Femur (tissue), 1 donor: Measurements from ENCODE around the gene MSI2.

Source experiments
- DNase-seq: peaks from one replicate; pipeline ENCODE4 v3.0.0-alpha.2; 2017

MSI2 gene

GRCh38 chr17:57247261-57247660 is 9.1 kb upstream of the MSI2 start:
- DNase-seq = no peak

DNA sequence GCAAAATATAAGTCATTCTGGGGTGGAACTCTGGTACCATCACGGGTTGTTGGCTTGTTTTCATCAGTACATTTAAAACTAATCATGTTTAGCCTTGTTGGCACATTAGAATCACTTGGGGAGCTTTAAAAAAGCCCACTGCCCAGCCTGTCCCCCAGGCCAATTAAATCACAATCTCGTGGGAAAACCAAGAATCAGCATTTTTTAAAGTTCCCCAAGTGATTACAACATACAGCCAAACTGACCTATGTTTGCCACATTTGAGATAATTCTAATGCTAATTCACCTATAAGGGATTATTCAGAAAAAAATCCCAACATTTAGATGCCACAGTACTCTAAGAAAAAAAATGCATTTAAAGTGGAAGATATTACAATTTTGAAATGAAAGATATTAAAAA is 8.4 kb upstream of the MSI2 start:
- no peak for DNase-seq

DNA sequence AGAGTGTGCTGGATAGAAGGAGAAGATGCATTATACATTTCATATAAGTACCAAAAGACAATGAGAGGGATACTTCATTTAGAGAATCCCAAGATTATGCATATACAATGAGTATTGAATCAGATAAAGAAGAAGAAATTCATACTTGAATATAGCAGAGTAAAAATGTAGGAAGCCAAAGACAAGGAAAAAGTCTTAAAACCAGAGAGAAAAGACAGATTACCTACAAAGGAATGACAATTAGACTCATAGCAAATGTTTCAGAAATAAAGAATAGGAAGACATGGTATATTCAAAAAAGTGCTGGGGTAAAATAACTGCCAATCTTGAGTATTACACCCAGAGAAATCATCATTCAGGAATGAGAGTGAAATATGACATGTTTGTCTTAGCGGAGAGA is 6.8 kb upstream of the MSI2 start:
- DNase-seq = no peak

- no peak for DNase-seq
Observed at GRCh38 chr17:57251211-57251787, 5.0 kb upstream of the MSI2 start.

- no peak for DNase-seq
Observed at GRCh38 chr17:57253362-57254065, 2.8 kb upstream of the MSI2 start.

DNA sequence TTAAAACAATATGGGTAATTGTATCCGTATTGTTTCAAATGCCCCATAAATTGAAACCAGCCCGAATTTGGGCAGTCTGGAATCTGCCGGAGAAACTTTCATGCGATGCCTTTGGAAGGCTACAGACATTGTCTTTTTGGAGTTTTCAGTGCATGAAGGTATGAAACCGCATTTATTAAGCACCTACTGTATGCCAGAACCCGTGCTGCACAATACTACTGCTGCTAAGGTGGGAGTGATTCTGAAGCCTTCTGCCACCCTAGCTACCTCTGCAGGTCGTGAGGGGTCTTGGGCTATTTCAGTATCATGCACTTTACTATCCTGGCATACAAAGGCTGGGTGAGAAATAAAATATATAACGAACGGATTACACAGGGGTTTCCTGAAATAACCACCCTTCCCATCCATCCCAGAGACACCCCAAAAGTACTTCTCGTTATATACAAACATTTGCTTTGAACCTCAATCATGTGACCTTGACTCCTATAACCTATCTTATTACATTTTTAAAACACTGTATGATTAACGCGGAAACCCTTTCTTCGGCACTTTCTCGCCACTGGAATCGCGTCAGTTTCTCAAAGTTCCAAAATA is 1.0 kb upstream of the MSI2 start:
- no peak for DNase-seq

DNA sequence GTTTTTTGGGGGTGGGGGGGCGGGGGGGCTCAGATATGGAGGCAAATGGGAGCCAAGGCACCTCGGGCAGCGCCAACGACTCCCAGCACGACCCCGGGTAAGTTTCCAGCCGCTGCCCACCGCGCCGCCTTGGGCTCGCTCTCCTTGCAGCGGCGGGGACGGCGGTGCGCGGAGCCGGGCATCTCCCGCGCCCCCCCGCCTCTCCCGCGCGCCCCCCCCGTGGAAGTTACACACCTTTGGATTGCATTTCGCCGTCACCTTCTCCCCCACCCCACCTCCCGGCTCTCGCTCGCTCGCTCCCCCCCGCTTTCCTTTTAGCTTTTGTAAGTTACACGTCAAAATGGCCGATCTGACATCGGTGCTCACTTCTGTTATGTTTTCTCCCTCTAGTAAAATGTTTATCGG is 387 bp downstream of the MSI2 start:
- DNase-seq = no peak

DNA sequence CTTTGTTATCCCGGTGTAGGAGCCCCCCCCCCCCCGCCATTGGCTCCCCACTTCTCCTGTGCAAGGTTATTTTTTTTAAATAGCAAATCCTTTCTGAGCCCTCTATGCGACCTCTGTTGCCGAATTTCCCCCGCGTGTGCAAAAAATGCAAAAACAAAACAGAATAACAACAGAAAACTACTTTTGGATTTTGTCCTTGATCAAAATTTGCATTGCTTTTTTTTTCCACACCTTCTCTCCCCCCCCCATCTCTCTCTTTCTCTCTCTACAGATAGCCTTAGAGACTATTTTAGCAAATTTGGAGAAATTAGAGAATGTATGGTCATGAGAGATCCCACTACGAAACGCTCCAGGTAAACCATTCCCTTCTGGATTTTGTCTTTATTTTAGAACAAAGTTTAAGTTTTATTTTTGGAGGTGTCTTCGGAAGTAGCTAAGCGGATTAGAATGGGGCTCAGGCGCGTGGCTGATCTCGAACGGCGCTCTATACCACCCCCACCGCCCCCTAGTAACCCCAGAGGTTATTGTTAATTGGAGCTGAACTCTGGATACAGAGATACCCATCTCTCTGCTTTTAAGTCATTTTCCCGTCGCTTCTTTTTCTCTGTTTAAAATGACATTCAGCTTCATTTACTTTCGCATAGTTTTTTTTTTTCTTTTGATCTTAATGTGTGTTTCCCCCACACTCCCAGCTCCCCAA is 1.0 kb downstream of the MSI2 start:
- no peak for DNase-seq

GRCh38 chr17:57257895-57258851 is 1.9 kb downstream of the MSI2 start:
- DNase-seq = no peak

DNA sequence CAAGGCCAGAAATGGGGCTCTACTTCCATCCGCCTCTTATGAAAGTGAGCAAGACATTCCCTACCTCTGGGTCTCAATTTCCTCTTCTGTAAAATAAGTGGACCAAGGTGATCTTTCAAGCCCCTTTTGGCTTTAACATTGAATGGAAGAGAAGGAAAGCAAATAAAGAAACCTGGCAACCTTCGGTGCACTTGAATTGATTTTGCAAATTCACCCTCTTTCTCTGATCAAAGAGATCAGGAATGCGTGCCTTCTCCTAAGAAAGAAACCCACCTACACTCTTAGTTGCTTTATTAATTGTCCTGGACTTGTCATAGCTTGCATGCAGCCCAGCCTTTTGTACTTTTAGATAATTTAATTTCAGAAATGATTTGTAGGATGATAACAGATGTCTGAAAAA is 3.0 kb downstream of the MSI2 start:
- DNase-seq = no peak

GRCh38 chr17:57259817-57260216 is 3.5 kb downstream of the MSI2 start:
- no peak for DNase-seq

GRCh38 chr17:57260325-57261083 is 4.2 kb downstream of the MSI2 start:
- DNase-seq = no peak

DNA sequence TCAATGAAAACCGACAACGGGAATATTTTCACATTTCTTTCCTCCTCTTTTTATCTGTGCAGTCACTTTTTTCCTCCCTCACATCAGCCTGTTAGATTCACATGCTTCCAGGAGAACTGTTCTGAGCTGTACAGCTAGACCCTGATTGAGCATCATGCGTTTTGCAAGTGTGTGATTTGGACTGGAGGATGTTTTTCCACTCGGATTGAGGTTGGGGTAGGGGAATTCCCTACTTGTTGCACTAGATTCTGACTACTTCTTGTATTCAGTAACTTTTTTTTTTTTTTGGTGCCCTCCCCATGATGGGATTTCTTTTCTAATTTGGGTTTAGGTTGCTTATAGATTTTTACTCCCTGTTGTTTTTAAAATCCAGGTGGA is 4.8 kb downstream of the MSI2 start:
- no peak for DNase-seq

DNA sequence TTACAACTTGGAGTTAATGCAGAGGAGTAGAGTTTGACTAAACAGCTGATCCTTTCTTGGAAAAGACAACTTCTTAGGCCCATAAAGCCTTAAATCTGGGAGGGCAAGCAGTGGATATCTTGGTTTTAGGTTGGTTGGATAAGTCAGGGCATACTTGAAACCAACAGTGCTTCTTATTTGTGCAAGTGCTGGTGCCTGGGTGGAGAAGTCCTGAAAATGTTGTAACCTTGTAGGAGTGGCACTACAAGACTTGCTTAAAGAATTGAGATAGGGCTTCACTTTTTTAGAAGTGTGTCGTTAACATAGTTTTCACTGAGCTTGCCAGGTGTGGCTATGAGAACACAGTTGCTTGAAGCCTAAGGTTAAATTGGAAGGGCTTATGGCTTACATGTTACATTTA is 6.2 kb downstream of the MSI2 start:
- no peak for DNase-seq

DNA sequence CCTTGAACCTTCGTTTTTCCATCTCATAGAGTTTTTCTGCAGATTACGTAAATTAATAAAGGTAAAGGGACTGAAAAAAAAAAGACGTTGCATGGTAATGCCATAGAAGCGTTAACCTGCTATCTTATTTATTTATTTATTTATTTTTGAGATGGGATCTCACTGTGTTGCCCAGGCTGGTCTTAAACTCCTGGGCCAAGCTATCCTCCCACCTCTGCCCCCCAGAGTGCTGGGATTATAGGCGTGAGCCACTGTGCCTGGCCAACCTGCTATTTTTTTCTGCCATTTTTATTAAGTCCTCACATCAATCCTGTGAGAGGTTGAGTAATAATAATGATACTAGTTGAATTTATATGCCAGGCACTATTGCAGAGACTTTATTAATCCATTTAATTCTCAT is 7.9 kb downstream of the MSI2 start:
- no peak for DNase-seq

DNA sequence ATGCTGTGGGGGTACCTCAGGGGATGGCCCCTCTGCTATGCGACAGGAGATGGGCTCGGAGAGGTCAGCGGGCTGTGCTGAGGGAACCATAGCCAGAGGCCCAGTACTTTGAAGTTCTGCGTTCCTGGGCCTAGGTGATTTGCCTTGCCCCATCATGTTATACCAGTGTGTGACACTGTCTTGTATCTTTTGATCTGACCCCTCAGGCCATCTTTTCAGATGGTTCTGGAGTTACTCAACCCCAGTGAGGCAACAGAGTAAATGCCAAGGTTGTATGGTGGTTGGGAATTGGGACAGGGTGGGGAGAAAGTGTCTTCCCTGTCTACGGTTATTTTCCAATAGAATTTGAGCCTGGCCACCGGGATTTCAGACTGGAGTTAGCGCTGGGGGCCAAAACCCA is 8.5 kb downstream of the MSI2 start:
- no peak for DNase-seq

DNA sequence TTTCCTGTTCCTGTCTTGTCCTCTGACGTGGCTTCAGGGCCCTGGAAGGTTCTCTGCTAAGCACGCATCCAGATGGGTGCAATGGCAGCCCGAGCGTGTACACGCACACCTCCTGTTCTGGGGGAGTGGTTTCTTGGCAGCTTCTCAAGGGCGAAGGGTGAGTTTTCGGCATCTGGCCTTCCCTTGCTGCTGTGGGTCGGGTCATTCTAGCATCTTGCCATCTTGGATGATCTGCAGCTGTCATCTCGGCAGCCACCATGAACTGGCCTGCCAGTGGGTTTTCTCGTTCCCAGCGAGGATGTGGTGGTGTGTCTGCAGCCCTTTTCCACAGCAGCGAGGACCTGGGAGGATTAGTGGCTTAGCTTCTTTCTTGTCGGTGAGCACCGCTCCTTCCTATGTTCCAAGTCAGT is 10.6 kb downstream of the MSI2 start:
- no peak for DNase-seq

- DNase-seq = no peak
Observed at GRCh38 chr17:57268181-57268580, 11.9 kb downstream of the MSI2 start.

GRCh38 chr17:57269052-57269451 is 12.7 kb downstream of the MSI2 start:
- DNase-seq = no peak

DNA sequence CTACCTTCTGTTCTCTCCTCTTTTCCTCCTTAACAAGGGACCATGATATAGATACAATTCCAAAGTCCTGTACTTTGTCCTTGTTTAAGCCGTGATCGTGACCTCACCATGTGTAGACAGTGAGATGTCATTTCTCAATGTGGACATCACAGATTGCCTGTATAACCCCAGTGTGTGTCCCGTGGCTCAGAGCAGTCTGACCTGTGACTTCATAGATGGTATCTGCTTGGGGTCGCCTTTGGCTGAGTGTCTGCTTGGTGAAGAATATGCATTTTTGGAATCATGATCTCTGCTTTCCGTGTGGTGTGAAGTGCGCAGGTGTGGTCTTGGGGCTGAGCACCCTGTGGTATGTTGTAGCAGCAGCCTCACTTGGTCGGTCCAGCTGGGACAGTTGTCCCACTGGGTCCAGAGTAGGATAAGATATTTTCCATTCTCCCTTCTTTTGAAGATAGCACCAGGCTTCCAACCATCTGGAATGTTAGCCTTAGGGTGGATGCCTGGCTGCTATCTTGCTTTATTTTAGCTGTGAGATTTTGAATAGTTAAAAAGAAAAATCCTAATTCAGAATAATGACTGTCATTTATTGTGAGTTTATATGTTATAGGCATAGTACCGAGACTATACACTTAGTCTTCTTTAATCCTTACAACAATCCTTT is 13.4 kb downstream of the MSI2 start:
- no peak for DNase-seq

- DNase-seq = no peak
Observed at GRCh38 chr17:57270801-57271245, 14.5 kb downstream of the MSI2 start.
